Mammary epithelial cell (primary cell): ENCODE data around the gene ADGRB3.

Source experiments
- EZH2 ChIP-seq: IDR thresholded peaks from 2 replicates; pipeline ENCODE4 v1.6.1; 2012; ENCODE audit warnings: low read length, inconsistent platforms, borderline replicate concordance
- TF ChIP-seq, protein P1 (sequence below), 2 donors: IDR thresholded peaks in 1 of 2; conservative IDR thresholded peaks in 1 of 2; 2 replicates each; pipeline ENCODE4 v1.5.1; 2011 to 2012; ENCODE audit warnings: inconsistent platforms in 2 of 2, low read length in 2 of 2, mild to moderate bottlenecking in 2 of 2, control low read depth in 1 of 2, low read depth in 1 of 2; ENCODE audit not compliant: insufficient read depth in 1 of 2; ENCODE audit errors: extremely low read depth in 1 of 2

- TF ChIP-seq, protein P1, sequence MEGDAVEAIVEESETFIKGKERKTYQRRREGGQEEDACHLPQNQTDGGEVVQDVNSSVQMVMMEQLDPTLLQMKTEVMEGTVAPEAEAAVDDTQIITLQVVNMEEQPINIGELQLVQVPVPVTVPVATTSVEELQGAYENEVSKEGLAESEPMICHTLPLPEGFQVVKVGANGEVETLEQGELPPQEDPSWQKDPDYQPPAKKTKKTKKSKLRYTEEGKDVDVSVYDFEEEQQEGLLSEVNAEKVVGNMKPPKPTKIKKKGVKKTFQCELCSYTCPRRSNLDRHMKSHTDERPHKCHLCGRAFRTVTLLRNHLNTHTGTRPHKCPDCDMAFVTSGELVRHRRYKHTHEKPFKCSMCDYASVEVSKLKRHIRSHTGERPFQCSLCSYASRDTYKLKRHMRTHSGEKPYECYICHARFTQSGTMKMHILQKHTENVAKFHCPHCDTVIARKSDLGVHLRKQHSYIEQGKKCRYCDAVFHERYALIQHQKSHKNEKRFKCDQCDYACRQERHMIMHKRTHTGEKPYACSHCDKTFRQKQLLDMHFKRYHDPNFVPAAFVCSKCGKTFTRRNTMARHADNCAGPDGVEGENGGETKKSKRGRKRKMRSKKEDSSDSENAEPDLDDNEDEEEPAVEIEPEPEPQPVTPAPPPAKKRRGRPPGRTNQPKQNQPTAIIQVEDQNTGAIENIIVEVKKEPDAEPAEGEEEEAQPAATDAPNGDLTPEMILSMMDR (conservative IDR thresholded peaks at IDR 0.05 in 1 of 2, IDR thresholded peaks at IDR 0.05 in 1 of 2; ENCODE audit: extremely low read depth in 1 of 2, insufficient read depth in 1 of 2, low read depth in 1 of 2, low read length in 2 of 2) = no peak
- no peak for TF ChIP-seq EZH2
These were observed 312.6 kb downstream of the ADGRB3 start for GRCh38 chr6:68947721-68948120.
